H7 (cell line): ENCODE data around the gene TSPAN10. TPM values are rescaled to one million over a fixed set of nuclear protein-coding genes. Genes with fewer than 3 reads are reported as not detected.

Experiments
- DNase-seq: peaks from one replicate; pipeline ENCODE4 v3.0.0; 2012
- H3K27me3 ChIP-seq: 2 replicates; pipeline ENCODE4 v1.6.0; 2011; ENCODE audit warnings: mild to moderate bottlenecking, low read length; ENCODE audit not compliant: control insufficient read depth, insufficient read depth
- H3K36me3 ChIP-seq: replicated peaks from 2 replicates; pipeline ENCODE4 v1.5.1; 2011; ENCODE audit warnings: low read length; ENCODE audit not compliant: control insufficient read depth, insufficient read depth
- H3K4me3 ChIP-seq: 2 replicates; pipeline ENCODE4 v1.5.1; 2011; ENCODE audit warnings: low read depth, mild to moderate bottlenecking, control low read depth, low read length, moderate library complexity; ENCODE audit not compliant: insufficient read depth
- total RNA-seq: library from RNA; depleted of rRNA; stranded (reverse); fragments of >200 nt; shearing (Covaris generic); gene quantifications from 2 replicates; pipeline ENCODE4 v1.2.3, GENCODE V29; 2014; rRNA removed

TSPAN10 gene
- 0.48 and 0.76 TPM in 2 replicates for total RNA-seq

GRCh38 chr17:81636505-81637288 is at the start of gene TSPAN10, which contains the start of gene NPLOC4:
Gene TSPAN10 (plus strand): TSS chr17:81637196. CDS start chr17:81642413, 5,217 bp downstream.
Gene NPLOC4 (minus strand): TSS chr17:81637112. CDS start chr17:81636930, 182 bp downstream.
- peak; percentile 99 for DNase-seq
- Histone ChIP-seq H3K36me3 (no peaks in the 10 kb centered on the region; the same call in 1 of the 2 replicates), H3K4me3 (peak within 1 kb of the TSS; percentile 94), H3K27me3 (no peaks in the 10 kb centered on the region)

GRCh38 chr17:81589612-81590011 is 47.4 kb upstream of the TSPAN10 start:
- DNase-seq = no peak
- Histone ChIP-seq H3K36me3 (peaks cover 41% of the 10 kb centered on the region), H3K27me3 (no peaks in the 10 kb centered on the region), H3K4me3 (no peak overlapping the region)

- Histone ChIP-seq H3K27me3 (no peaks in the 10 kb centered on the region), H3K36me3 (peaks cover 41% of the 10 kb centered on the region), H3K4me3 (no peak overlapping the region)
- DNase-seq = no peak
Measured at GRCh38 chr17:81590121-81590520, 46.9 kb upstream of the TSPAN10 start.

- no peak for DNase-seq
- Histone ChIP-seq H3K4me3 (no peak overlapping the region), H3K36me3 (peaks cover 30% of the 10 kb centered on the region), H3K27me3 (no peaks in the 10 kb centered on the region)
Measured at GRCh38 chr17:81591971-81592370, 45.0 kb upstream of the TSPAN10 start.

GRCh38 chr17:81593105-81593871 is 43.7 kb upstream of the TSPAN10 start:
- peaks cover 32% of the 10 kb centered on the region for H3K36me3 ChIP-seq

GRCh38 chr17:81599719-81600486 is 37.1 kb upstream of the TSPAN10 start:
- H3K27me3 ChIP-seq = no peaks in the 10 kb centered on the region
- H3K4me3 ChIP-seq = no peak overlapping the region
- H3K36me3 ChIP-seq = peaks cover 32% of the 10 kb centered on the region
- no peak for DNase-seq

More at GRCh38 chr17:81593105-81593871, 43.7 kb upstream of the TSPAN10 start:
- no peak overlapping the region for H3K4me3 ChIP-seq
- no peaks in the 10 kb centered on the region for H3K27me3 ChIP-seq
- no peak for DNase-seq

GRCh38 chr17:81601525-81602120 is 35.4 kb upstream of the TSPAN10 start:
- Histone ChIP-seq H3K36me3 (peaks cover 35% of the 10 kb centered on the region), H3K4me3 (no peak overlapping the region), H3K27me3 (no peaks in the 10 kb centered on the region)
- DNase-seq = peak; percentile 83

- DNase-seq = no peak
- Histone ChIP-seq H3K4me3 (no peak overlapping the region), H3K27me3 (no peaks in the 10 kb centered on the region), H3K36me3 (peaks cover 34% of the 10 kb centered on the region)
Measured at GRCh38 chr17:81603846-81604610, 33.0 kb upstream of the TSPAN10 start.

GRCh38 chr17:81607431-81607830 is 29.6 kb upstream of the TSPAN10 start:
- DNase-seq = no peak
- Histone ChIP-seq H3K36me3 (peaks cover 28% of the 10 kb centered on the region), H3K4me3 (no peak overlapping the region), H3K27me3 (no peaks in the 10 kb centered on the region)

- Histone ChIP-seq H3K27me3 (no peaks in the 10 kb centered on the region), H3K4me3 (no peak overlapping the region), H3K36me3 (peaks cover 31% of the 10 kb centered on the region)
- no peak for DNase-seq
Measured at GRCh38 chr17:81608082-81608481, 28.9 kb upstream of the TSPAN10 start.

GRCh38 chr17:81608605-81609004 is 28.4 kb upstream of the TSPAN10 start:
- peaks cover 31% of the 10 kb centered on the region for H3K36me3 ChIP-seq
- H3K27me3 ChIP-seq = no peaks in the 10 kb centered on the region
- H3K4me3 ChIP-seq = no peak overlapping the region
- DNase-seq = no peak

- no peak for DNase-seq
Measured at GRCh38 chr17:81609541-81610311, 27.3 kb upstream of the TSPAN10 start.

More at GRCh38 chr17:81609541-81610311, 27.3 kb upstream of the TSPAN10 start:
- Histone ChIP-seq H3K27me3 (no peaks in the 10 kb centered on the region), H3K4me3 (no peak overlapping the region), H3K36me3 (peaks cover 21% of the 10 kb centered on the region)
